AG04450 (cell line): ENCODE measurements around the gene TMCC1. TPM values are rescaled to one million over a fixed set of nuclear protein-coding genes. Genes with fewer than 3 reads are reported as not detected.

Experiments used
- CTCF ChIA-PET: fragments of 300-600, 350-600 bp; formaldehyde crosslinking; extraction: SDS; loops from one replicate; lab custom pipeline; 2022; ENCODE audit warnings: antibody characterized with exemption, inconsistent platforms; lab: Charles Lee
- POLR2A ChIA-PET: fragments of 350-600 bp; formaldehyde crosslinking; extraction: SDS; loops from one replicate; lab custom pipeline; 2021; ENCODE audit warnings: antibody characterized with exemption, inconsistent platforms; lab: Yijun Ruan, JAX
- DNase-seq: peaks from one replicate; pipeline ENCODE4 v3.0.0-alpha.2; 2011; ENCODE audit warnings: low read depth, low spot score
- H3K27ac ChIP-seq: one replicate; pipeline ENCODE4 v1.5.1; 2012; ENCODE audit warnings: low read depth, low read length, control low read depth
- H3K27me3 ChIP-seq: one replicate; pipeline ENCODE4 v1.6.0; 2012; ENCODE audit warnings: low read length; ENCODE audit not compliant: control insufficient read depth, insufficient read depth
- H3K4me3 ChIP-seq: 2 replicates; pipeline ENCODE4 v1.5.1; 2011; ENCODE audit warnings: mild to moderate bottlenecking, low read depth, low read length, control low read depth
- H3K9me3 ChIP-seq: 2 replicates; pipeline ENCODE4 v1.5.1; 2012; ENCODE audit warnings: low read length; ENCODE audit not compliant: control insufficient read depth, insufficient read depth
- polyA plus RNA-seq: library from polyadenylated mRNA; depleted of rRNA; stranded (reverse); fragments of >200 nt; gene quantifications from 2 replicates; pipeline ENCODE4 v1.2.3, GENCODE V29; 2011
- TF ChIP-seq, protein P1 (sequence below): IDR thresholded peaks from 2 replicates; pipeline ENCODE4 v1.5.1; 2011; ENCODE audit warnings: low read depth, low read length, control low read depth, inconsistent platforms

TMCC1 gene
- polyA plus RNA-seq, 1 experiment, result 14.1 TPM

DNA sequence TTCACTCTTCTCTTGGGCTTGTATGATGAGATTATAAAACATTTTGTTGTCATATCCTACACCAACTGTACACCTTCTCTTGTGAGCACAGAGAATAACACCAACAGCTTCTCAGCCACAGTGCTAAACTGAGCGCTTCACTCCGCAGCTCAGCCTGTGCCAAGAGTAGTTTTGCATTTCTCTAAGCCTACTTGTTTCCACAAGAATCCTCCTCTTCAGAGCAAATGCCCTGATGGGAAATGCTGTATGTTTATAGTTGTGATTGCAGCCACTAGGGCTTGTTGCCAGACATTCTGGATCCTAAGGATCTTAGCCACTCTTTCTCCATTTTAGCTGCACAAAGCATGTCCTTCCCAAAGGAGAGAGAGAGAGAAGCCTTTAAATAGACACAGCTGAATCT, 148.3 kb downstream of the TMCC1 start:
- TF ChIP-seq, protein P1, sequence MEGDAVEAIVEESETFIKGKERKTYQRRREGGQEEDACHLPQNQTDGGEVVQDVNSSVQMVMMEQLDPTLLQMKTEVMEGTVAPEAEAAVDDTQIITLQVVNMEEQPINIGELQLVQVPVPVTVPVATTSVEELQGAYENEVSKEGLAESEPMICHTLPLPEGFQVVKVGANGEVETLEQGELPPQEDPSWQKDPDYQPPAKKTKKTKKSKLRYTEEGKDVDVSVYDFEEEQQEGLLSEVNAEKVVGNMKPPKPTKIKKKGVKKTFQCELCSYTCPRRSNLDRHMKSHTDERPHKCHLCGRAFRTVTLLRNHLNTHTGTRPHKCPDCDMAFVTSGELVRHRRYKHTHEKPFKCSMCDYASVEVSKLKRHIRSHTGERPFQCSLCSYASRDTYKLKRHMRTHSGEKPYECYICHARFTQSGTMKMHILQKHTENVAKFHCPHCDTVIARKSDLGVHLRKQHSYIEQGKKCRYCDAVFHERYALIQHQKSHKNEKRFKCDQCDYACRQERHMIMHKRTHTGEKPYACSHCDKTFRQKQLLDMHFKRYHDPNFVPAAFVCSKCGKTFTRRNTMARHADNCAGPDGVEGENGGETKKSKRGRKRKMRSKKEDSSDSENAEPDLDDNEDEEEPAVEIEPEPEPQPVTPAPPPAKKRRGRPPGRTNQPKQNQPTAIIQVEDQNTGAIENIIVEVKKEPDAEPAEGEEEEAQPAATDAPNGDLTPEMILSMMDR, result no peak
- Histone ChIP-seq H3K27ac (no peak overlapping the region), H3K27me3 (no peaks in the 10 kb centered on the region), H3K4me3 (no peak overlapping the region), H3K9me3 (no peaks in the 10 kb centered on the region)
- CTCF ChIA-PET, result interaction anchor here (1.2 kb wide), 1 partner anchor 10 kb away, joined by 3 read pairs; no protein-coding TSS in a partner anchor
- peak; percentile 59 for DNase-seq
- POLR2A ChIA-PET, result no interaction called here

DNA sequence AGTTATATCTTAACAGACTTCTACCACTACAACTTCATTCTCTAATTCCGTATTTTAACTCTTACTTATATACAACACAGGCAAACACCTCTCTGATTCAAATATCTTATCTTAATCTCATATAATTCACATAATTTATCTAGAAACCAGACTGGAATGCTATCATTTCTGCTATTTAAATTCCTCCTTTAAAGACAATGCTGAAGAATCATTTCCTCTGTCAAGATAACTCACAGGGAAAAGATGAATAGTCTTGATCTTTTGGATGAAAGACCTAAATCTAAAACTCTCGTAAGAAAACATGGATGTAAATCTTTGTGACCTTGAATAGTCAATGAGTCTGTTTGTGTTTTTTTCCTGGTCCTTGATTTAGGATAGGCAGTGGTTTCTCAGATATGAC, 151.7 kb downstream of the TMCC1 start:
- POLR2A ChIA-PET, result no interaction called here
- TF ChIP-seq, protein P1, result no peak

DNA sequence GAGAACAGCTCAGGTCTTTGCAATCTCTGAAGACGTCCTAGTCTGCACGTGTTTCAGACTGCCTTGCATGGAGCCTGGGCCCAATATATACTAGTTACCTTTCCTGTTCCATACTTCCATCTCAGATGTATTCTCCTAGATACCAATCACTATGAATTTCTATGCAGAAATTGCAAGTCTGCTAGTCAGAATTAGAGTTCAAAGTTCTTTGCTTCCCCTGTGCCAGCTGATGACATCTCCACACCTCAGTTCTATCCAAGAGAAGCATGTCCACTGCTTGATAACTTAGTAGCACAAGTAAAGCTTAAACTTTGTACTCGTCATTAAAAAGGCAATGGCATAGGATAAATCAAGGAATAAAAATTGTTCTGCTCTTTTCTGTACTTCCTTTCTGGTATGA, 153.4 kb downstream of the TMCC1 start:
- ChIA-PET POLR2A (no interaction called here), CTCF (no interaction called here)
- H3K27me3 ChIP-seq, result no peaks in the 10 kb centered on the region
- no peak for DNase-seq
- no peak overlapping the region for H3K4me3 ChIP-seq
- no peaks in the 10 kb centered on the region for H3K9me3 ChIP-seq
- TF ChIP-seq, protein P1, result no peak
- H3K27ac ChIP-seq, result no peak overlapping the region

More for the DNA sequence above, 151.7 kb downstream of the TMCC1 start:
- H3K27ac ChIP-seq, result no peak overlapping the region
- DNase-seq, result no peak
- no peaks in the 10 kb centered on the region for H3K9me3 ChIP-seq
- no peaks in the 10 kb centered on the region for H3K27me3 ChIP-seq
- CTCF ChIA-PET, result no interaction called here
- H3K4me3 ChIP-seq, result no peak overlapping the region

DNA sequence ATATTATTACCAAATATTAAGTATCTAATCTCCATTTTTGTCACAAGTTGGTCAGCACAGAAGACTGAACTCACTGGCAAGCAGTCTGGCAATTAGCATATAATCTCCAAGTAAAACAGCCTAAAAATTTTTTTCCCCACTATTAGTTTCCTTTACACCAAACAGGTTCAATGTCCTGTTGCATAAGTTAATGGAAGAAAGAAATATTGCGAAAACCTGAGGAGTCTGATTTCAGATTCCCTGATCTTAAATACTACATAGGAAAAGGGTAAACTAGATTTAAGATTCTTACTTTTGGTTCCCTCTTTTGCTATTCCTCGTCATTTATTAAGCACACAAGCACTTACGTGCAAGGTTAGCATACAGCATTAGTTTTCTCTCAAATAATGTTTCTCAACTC, 153.9 kb downstream of the TMCC1 start:
- H3K4me3 ChIP-seq, result no peak overlapping the region
- H3K27me3 ChIP-seq, result no peaks in the 10 kb centered on the region
- TF ChIP-seq, protein P1, result no peak
- H3K9me3 ChIP-seq, result no peaks in the 10 kb centered on the region
- no peak for DNase-seq
- CTCF ChIA-PET, result no interaction called here
- POLR2A ChIA-PET, result no interaction called here
- H3K27ac ChIP-seq, result no peak overlapping the region

DNA sequence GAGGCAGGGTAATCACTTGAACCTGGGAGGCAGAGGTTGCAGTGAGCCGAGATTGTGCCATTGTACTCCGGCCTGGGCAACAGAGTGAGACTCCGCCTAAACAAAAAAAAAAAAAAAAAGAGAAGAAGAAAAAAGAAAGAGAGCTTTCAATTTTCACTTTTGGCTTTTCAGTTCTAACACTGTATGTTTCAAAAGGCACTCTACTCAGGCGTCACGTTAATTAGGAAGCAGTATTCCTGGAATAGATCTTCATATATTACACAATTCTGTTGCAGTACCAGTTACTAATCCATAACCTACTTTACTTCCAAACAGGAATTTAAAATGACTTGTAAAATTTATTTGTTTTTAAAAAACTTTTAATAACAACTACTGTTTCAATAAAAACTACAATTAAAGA, 155.3 kb downstream of the TMCC1 start:
- DNase-seq, result no peak
- H3K9me3 ChIP-seq, result no peaks in the 10 kb centered on the region
- no peaks in the 10 kb centered on the region for H3K27me3 ChIP-seq
- POLR2A ChIA-PET, result interaction anchor here (0.6 kb wide), 1 partner anchor 16 kb away, joined by 3 read pairs; no protein-coding TSS in a partner anchor
- H3K27ac ChIP-seq, result no peak overlapping the region
- TF ChIP-seq, protein P1, result no peak
- no peak overlapping the region for H3K4me3 ChIP-seq
- CTCF ChIA-PET, result interaction anchor here (0.6 kb wide), 2 partner anchors 72 to 353 kb away, joined by 3 to 4 read pairs; no protein-coding TSS in a partner anchor
